GM23338 (cell line): Measurements from ENCODE around the gene THYN1. TPM values are rescaled to one million over a fixed set of nuclear protein-coding genes. Genes with fewer than 3 reads are reported as not detected.

Experiments
- ATAC-seq: fragments of 200-7000 bp; cut with Tn5 transposase; 3 replicates; pipeline ENCODE4 v1.9.1; 2020
- DNase-seq: peaks from one replicate; pipeline ENCODE4 v3.0.0-alpha.2; 2015; ENCODE audit warnings: low spot score
- H2AFZ ChIP-seq: fragments of 200-600 bp; sonication (generic); 2 replicates; pipeline ENCODE4 v1.8.0; 2016; ENCODE audit warnings: antibody characterized with exemption, mild to moderate bottlenecking, moderate library complexity
- H3F3A ChIP-seq: fragments of 200-600 bp; sonication (generic); replicated peaks from 2 replicates; pipeline ENCODE4 v1.8.0; 2017; ENCODE audit warnings: antibody characterized with exemption, mixed run types, low read depth
- H3K27ac ChIP-seq: fragments of 200-600 bp; sonication (generic); 2 replicates; pipeline ENCODE4 v1.6.1; 2016; ENCODE audit warnings: low read depth
- H3K27me3 ChIP-seq: fragments of 200-600 bp; sonication (generic); 2 replicates; pipeline ENCODE4 v1.8.0; 2016; ENCODE audit warnings: mild to moderate bottlenecking, mixed run types, moderate library complexity; ENCODE audit not compliant: insufficient read depth
- H3K36me3 ChIP-seq: fragments of 200-600 bp; sonication (generic); 2 replicates; pipeline ENCODE4 v1.8.0; 2016; ENCODE audit warnings: mild to moderate bottlenecking; ENCODE audit not compliant: insufficient read depth
- H3K4me1 ChIP-seq: fragments of 200-600 bp; sonication (generic); 2 replicates; pipeline ENCODE4 v1.8.0; 2016; ENCODE audit warnings: mild to moderate bottlenecking, moderate library complexity; ENCODE audit not compliant: insufficient read depth
- H3K4me2 ChIP-seq: fragments of 200-600 bp; sonication (generic); 2 replicates; pipeline ENCODE4 v1.7.1; 2017; ENCODE audit warnings: mixed run types
- H3K4me3 ChIP-seq: fragments of 200-600 bp; sonication (generic); 2 replicates; pipeline ENCODE4 v1.6.1; 2016; ENCODE audit warnings: mixed run types
- H3K79me2 ChIP-seq: fragments of 200-600 bp; sonication (generic); replicated peaks from 2 replicates; pipeline ENCODE4 v1.8.0; 2017; ENCODE audit warnings: mild to moderate bottlenecking; ENCODE audit not compliant: insufficient read depth
- H3K9me2 ChIP-seq: fragments of 200-600 bp; sonication (generic); 2 replicates; pipeline ENCODE4 v1.8.0; 2017; ENCODE audit not compliant: insufficient read depth
- H4K20me1 ChIP-seq: fragments of 200-600 bp; sonication (generic); replicated peaks from 2 replicates; pipeline ENCODE4 v1.8.0; 2017; ENCODE audit warnings: mild to moderate bottlenecking; ENCODE audit not compliant: insufficient read depth
- H3K27ac Mint-ChIP-seq: 2 replicates; pipeline ENCODE4 v1.8.0; 2020; ENCODE audit warnings: inconsistent platforms, mild to moderate bottlenecking, moderate library complexity, mixed read lengths
- H3K27me3 Mint-ChIP-seq: 3 replicates; pipeline ENCODE4 v1.8.0; 2022; ENCODE audit warnings: low read depth, mild to moderate bottlenecking, moderate library complexity, mixed read lengths, inconsistent platforms; ENCODE audit not compliant: insufficient read depth, poor library complexity
- H3K36me3 Mint-ChIP-seq: 3 replicates; pipeline ENCODE4 v1.8.0; 2021; ENCODE audit warnings: low read depth, mild to moderate bottlenecking, inconsistent platforms, moderate library complexity, mixed read lengths
- H3K4me1 Mint-ChIP-seq: 3 replicates; pipeline ENCODE4 v1.8.0; 2020; ENCODE audit warnings: mild to moderate bottlenecking, inconsistent platforms, mixed read lengths
- H3K4me3 Mint-ChIP-seq: 3 replicates; pipeline ENCODE4 v1.8.0; 2021; ENCODE audit warnings: moderate library complexity, mild to moderate bottlenecking, inconsistent platforms, mixed read lengths
- H3K9me3 Mint-ChIP-seq: 3 replicates; pipeline ENCODE4 v1.8.0; 2020; ENCODE audit warnings: moderate library complexity, mild to moderate bottlenecking, inconsistent platforms, mixed read lengths
- EZH2 ChIP-seq: fragments of 200-600 bp; sonication (generic); IDR thresholded peaks from one replicate; pipeline ENCODE4 v1.8.0; 2017; ENCODE audit warnings: antibody characterized with exemption, mild to moderate bottlenecking, low read depth; ENCODE audit not compliant: unreplicated experiment
- ZNF331 ChIP-seq: fragments of 250-450 bp; sonication (Bioruptor Pico); IDR thresholded peaks from 2 replicates; pipeline ENCODE4 v1.5.0; 2020; ENCODE audit warnings: low read depth, mild to moderate bottlenecking, moderate library complexity
- polyA plus RNA-seq: library from polyadenylated mRNA; unstranded; fragments of >200 nt; fragmentation: Nextera tagmentation; extraction: Ambion mirVana; gene quantifications from 2 replicates; pipeline ENCODE4 v1.2.1, GENCODE V29; 2016
- total RNA-seq: library from RNA; depleted of rRNA; stranded (reverse); fragments of >200 nt; shearing (Covaris generic); gene quantifications from 2 replicates; pipeline ENCODE4 v1.2.3, GENCODE V29; 2014
- TF ChIP-seq, protein P1 (sequence below), 2 experiments: fragments of 200-600 bp in 1 of 2; sonication (generic) in 1 of 2; conservative IDR thresholded peaks; 2 replicates each; pipeline versions ENCODE4 v1.5.1 to v1.6.1; 2016 to 2017; ENCODE audit warnings: antibody characterized with exemption in 2 of 2, low read depth in 2 of 2, mild to moderate bottlenecking in 2 of 2, moderate library complexity in 1 of 2
- TF ChIP-seq, protein P2 (sequence below): fragments of 250-450 bp; sonication (Bioruptor Pico); IDR thresholded peaks from 2 replicates; pipeline ENCODE4 v1.5.0; 2020; ENCODE audit warnings: mild to moderate bottlenecking, moderate library complexity
- TF ChIP-seq, protein P3 (sequence below): IDR thresholded peaks from one replicate; pipeline ENCODE4 v1.6.1; 2018; ENCODE audit warnings: antibody characterized with exemption; ENCODE audit not compliant: unreplicated experiment

The THYN1 gene
- total and polyA plus RNA-seq, 2 experiments from 2014 or later = 116 to 216 TPM

DNA sequence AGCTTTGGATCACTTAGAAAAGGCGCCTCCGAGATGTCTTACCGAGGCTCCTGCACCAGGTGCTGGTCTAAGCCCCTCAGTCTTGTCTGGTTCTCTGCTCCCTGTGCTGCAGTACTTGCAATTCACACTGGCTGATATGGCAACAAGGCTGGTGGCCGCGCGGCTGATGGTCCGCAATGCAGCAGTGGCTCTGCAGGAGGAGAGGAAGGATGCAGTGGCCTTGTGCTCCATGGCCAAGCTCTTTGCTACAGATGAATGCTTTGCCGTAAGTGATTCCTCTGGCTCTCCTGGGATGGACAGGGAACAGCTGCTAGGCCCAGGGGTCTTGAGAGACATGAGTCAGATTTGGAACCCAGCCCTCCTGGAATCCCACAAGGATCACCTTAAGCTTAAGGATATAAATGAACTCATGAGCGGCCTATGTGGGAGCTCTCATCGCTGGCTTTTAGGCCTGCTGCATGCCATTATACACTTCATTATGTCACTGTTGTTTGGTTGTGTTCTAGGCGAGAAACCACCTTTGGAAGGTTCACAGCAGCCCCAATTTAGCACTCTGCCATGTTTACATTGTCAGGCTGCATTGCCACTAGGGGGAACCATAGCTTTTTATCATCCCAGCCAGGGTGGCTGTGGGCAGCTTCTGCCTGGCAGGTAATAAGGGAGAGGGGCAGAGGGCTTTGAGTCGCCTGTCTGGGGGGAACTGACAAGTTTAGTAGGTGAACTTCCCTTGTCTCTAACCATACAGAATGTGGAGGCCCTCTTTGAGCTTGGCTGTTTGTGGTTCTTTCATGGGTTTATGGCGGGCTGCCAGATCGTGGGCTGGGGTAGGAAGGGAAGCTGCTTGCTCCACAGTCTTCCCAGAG lies 8.7 kb upstream of the THYN1 start:
- no peaks in the 10 kb centered on the region for H3K9me2 ChIP-seq
- no peaks in the 10 kb centered on the region for H3K27me3 ChIP-seq
- Mint-ChIP-seq H3K4me3 (no peak overlapping the region), H3K36me3 (peaks cover 74% of the 10 kb centered on the region), H3K27me3 (peaks cover 2% of the 10 kb centered on the region), H3K27ac (peak overlapping the region; percentile 14; the same call in 1 of the 2 replicates), H3K9me3 (no peaks in the 10 kb centered on the region), H3K4me1 (peaks cover 24% of the 10 kb centered on the region)
- DNase-seq (peak; percentile 84), ATAC-seq (peak; percentile 92)
- no peaks in the 10 kb centered on the region for H3F3A ChIP-seq
- H4K20me1 ChIP-seq = peaks cover 9% of the 10 kb centered on the region
- no peak overlapping the region for H3K4me3 ChIP-seq
- peaks cover 45% of the 10 kb centered on the region for H3K36me3 ChIP-seq
- H2AFZ ChIP-seq = no peak overlapping the region
- H3K4me1 ChIP-seq = peaks cover 16% of the 10 kb centered on the region
- TF ChIP-seq EZH2 (no peak), ZNF331 (no peak)
- TF ChIP-seq, protein P1, sequence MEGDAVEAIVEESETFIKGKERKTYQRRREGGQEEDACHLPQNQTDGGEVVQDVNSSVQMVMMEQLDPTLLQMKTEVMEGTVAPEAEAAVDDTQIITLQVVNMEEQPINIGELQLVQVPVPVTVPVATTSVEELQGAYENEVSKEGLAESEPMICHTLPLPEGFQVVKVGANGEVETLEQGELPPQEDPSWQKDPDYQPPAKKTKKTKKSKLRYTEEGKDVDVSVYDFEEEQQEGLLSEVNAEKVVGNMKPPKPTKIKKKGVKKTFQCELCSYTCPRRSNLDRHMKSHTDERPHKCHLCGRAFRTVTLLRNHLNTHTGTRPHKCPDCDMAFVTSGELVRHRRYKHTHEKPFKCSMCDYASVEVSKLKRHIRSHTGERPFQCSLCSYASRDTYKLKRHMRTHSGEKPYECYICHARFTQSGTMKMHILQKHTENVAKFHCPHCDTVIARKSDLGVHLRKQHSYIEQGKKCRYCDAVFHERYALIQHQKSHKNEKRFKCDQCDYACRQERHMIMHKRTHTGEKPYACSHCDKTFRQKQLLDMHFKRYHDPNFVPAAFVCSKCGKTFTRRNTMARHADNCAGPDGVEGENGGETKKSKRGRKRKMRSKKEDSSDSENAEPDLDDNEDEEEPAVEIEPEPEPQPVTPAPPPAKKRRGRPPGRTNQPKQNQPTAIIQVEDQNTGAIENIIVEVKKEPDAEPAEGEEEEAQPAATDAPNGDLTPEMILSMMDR (conservative IDR thresholded peaks at IDR 0.05; ENCODE audit: low read depth in 2 of 2) = peak; percentile 83 to 87
- H3K4me2 ChIP-seq = no peak overlapping the region
- no peak overlapping the region for H3K27ac ChIP-seq
- H3K79me2 ChIP-seq = peaks cover 36% of the 10 kb centered on the region

DNA sequence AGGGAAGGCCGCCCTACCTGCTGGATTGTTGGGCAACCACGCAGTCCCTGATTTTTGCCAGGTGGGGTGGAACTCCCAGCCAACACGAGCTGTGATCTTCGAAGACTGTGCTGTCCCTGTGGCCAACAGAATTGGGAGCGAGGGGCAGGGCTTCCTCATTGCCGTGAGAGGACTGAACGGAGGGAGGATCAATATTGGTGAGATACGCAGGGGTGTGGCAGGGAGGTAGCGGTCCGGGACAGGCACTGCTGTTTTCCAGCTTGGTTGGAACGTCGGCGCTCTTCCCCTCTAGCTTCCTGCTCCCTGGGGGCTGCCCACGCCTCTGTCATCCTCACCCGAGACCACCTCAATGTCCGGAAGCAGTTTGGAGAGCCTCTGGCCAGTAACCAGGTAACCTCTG lies 7.8 kb upstream of the THYN1 start:
- Mint-ChIP-seq H3K27me3 (peaks cover 2% of the 10 kb centered on the region), H3K36me3 (peaks cover 74% of the 10 kb centered on the region), H3K4me1 (peaks cover 15% of the 10 kb centered on the region), H3K27ac (no peak overlapping the region), H3K4me3 (no peak overlapping the region), H3K9me3 (no peaks in the 10 kb centered on the region)
- Histone ChIP-seq H4K20me1 (peaks cover 10% of the 10 kb centered on the region), H2AFZ (no peak overlapping the region), H3K36me3 (peaks cover 49% of the 10 kb centered on the region), H3K4me2 (no peak overlapping the region), H3K4me3 (no peak overlapping the region), H3F3A (no peaks in the 10 kb centered on the region), H3K27ac (no peak overlapping the region), H3K4me1 (peaks cover 7% of the 10 kb centered on the region; the same call in 1 of the 2 replicates), H3K79me2 (peaks cover 36% of the 10 kb centered on the region), H3K9me2 (no peaks in the 10 kb centered on the region), H3K27me3 (no peaks in the 10 kb centered on the region)
- ATAC-seq (no peak), DNase-seq (no peak)
- TF ChIP-seq, protein P2, sequence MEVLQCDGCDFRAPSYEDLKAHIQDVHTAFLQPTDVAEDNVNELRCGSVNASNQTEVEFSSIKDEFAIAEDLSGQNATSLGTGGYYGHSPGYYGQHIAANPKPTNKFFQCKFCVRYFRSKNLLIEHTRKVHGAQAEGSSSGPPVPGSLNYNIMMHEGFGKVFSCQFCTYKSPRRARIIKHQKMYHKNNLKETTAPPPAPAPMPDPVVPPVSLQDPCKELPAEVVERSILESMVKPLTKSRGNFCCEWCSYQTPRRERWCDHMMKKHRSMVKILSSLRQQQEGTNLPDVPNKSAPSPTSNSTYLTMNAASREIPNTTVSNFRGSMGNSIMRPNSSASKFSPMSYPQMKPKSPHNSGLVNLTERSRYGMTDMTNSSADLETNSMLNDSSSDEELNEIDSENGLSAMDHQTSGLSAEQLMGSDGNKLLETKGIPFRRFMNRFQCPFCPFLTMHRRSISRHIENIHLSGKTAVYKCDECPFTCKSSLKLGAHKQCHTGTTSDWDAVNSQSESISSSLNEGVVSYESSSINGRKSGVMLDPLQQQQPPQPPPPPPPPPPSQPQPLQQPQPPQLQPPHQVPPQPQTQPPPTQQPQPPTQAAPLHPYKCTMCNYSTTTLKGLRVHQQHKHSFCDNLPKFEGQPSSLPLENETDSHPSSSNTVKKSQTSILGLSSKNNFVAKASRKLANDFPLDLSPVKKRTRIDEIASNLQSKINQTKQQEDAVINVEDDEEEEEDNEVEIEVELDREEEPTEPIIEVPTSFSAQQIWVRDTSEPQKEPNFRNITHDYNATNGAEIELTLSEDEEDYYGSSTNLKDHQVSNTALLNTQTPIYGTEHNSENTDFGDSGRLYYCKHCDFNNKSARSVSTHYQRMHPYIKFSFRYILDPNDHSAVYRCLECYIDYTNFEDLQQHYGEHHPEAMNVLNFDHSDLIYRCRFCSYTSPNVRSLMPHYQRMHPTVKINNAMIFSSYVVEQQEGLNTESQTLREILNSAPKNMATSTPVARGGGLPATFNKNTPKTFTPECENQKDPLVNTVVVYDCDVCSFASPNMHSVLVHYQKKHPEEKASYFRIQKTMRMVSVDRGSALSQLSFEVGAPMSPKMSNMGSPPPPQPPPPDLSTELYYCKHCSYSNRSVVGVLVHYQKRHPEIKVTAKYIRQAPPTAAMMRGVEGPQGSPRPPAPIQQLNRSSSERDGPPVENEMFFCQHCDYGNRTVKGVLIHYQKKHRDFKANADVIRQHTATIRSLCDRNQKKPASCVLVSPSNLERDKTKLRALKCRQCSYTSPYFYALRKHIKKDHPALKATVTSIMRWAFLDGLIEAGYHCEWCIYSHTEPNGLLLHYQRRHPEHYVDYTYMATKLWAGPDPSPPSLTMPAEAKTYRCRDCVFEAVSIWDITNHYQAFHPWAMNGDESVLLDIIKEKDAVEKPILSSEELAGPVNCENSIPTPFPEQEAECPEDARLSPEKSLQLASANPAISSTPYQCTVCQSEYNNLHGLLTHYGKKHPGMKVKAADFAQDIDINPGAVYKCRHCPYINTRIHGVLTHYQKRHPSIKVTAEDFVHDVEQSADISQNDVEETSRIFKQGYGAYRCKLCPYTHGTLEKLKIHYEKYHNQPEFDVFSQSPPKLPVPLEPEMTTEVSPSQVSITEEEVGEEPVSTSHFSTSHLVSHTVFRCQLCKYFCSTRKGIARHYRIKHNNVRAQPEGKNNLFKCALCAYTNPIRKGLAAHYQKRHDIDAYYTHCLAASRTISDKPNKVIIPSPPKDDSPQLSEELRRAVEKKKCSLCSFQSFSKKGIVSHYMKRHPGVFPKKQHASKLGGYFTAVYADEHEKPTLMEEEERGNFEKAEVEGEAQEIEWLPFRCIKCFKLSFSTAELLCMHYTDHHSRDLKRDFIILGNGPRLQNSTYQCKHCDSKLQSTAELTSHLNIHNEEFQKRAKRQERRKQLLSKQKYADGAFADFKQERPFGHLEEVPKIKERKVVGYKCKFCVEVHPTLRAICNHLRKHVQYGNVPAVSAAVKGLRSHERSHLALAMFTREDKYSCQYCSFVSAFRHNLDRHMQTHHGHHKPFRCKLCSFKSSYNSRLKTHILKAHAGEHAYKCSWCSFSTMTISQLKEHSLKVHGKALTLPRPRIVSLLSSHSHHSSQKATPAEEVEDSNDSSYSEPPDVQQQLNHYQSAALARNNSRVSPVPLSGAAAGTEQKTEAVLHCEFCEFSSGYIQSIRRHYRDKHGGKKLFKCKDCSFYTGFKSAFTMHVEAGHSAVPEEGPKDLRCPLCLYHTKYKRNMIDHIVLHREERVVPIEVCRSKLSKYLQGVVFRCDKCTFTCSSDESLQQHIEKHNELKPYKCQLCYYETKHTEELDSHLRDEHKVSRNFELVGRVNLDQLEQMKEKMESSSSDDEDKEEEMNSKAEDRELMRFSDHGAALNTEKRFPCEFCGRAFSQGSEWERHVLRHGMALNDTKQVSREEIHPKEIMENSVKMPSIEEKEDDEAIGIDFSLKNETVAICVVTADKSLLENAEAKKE (CRISPR knock-in tag) = no peak
- TF ChIP-seq, protein P1 (conservative IDR thresholded peaks at IDR 0.05; ENCODE audit: low read depth in 2 of 2) = no peak
- TF ChIP-seq, protein P3, sequence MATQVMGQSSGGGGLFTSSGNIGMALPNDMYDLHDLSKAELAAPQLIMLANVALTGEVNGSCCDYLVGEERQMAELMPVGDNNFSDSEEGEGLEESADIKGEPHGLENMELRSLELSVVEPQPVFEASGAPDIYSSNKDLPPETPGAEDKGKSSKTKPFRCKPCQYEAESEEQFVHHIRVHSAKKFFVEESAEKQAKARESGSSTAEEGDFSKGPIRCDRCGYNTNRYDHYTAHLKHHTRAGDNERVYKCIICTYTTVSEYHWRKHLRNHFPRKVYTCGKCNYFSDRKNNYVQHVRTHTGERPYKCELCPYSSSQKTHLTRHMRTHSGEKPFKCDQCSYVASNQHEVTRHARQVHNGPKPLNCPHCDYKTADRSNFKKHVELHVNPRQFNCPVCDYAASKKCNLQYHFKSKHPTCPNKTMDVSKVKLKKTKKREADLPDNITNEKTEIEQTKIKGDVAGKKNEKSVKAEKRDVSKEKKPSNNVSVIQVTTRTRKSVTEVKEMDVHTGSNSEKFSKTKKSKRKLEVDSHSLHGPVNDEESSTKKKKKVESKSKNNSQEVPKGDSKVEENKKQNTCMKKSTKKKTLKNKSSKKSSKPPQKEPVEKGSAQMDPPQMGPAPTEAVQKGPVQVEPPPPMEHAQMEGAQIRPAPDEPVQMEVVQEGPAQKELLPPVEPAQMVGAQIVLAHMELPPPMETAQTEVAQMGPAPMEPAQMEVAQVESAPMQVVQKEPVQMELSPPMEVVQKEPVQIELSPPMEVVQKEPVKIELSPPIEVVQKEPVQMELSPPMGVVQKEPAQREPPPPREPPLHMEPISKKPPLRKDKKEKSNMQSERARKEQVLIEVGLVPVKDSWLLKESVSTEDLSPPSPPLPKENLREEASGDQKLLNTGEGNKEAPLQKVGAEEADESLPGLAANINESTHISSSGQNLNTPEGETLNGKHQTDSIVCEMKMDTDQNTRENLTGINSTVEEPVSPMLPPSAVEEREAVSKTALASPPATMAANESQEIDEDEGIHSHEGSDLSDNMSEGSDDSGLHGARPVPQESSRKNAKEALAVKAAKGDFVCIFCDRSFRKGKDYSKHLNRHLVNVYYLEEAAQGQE = no peak
- no peak for TF ChIP-seq EZH2
